Measurements from ENCODE around the gene TULP1. TPM values are rescaled to one million over a fixed set of nuclear protein-coding genes. Genes with fewer than 3 reads are reported as not detected.

Gene TULP1
- total RNA-seq: not detected

GRCh38 chr6:35512740-35513139, at the start of gene TULP1:
TSS of gene TULP1 (minus strand) at chr6:35512896. CDS start at chr6:35512858, 38 bp downstream.
- no peaks in the 10 kb centered on the region for H3K4me1 ChIP-seq
- DNase-seq (ENCODE audit: low spot score in 2 of 2): no peak
- intact Hi-C loops (cut with DNase I; ENCODE audit: low total_unique reads): loop anchor here (5.0 kb wide), 1 partner anchor 1325 kb away; no protein-coding TSS in a partner anchor
- TF ChIP-seq POLR2AphosphoS5 (IDR thresholded peaks at IDR 0.05): no peak
- TF ChIP-seq, protein P1, sequence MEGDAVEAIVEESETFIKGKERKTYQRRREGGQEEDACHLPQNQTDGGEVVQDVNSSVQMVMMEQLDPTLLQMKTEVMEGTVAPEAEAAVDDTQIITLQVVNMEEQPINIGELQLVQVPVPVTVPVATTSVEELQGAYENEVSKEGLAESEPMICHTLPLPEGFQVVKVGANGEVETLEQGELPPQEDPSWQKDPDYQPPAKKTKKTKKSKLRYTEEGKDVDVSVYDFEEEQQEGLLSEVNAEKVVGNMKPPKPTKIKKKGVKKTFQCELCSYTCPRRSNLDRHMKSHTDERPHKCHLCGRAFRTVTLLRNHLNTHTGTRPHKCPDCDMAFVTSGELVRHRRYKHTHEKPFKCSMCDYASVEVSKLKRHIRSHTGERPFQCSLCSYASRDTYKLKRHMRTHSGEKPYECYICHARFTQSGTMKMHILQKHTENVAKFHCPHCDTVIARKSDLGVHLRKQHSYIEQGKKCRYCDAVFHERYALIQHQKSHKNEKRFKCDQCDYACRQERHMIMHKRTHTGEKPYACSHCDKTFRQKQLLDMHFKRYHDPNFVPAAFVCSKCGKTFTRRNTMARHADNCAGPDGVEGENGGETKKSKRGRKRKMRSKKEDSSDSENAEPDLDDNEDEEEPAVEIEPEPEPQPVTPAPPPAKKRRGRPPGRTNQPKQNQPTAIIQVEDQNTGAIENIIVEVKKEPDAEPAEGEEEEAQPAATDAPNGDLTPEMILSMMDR (IDR thresholded peaks at IDR 0.05): no peak
- no peak for TF ChIP-seq POLR2A (IDR thresholded peaks at IDR 0.05)
- no peaks in the 10 kb centered on the region for H3K36me3 ChIP-seq
- peak within 1 kb of the TSS in 2 of 3 donors; percentile 40 to 56 for H3K4me3 ChIP-seq
- H3K27ac ChIP-seq: no peak within 1 kb of the TSS
- H3K9me3 ChIP-seq: no peaks in the 10 kb centered on the region
- H3K27me3 ChIP-seq: peaks cover 6 to 27% of the 10 kb centered on the region in 2 donors

DNA sequence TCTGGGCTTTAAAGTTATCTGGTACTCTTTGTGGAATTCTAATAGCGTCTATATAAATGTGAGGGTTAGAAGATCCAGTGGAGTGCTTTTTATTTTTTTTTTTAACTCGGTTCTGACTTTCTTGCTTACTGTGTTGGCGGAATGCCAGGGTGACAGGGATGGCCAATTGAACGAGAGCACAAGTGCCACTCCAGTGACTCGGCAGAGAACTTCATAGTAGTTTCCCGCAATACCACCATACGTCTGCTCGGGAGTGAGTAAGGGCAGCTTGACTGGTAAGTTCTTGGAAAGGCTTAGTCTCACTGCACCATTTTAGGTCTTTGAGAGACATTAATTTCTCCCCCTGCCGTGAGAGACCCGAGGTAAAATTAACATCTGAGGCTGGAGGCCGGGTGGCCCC, 49.4 kb upstream of the TULP1 start:
- no peak for TF ChIP-seq POLR2AphosphoS5 (IDR thresholded peaks at IDR 0.05)
- TF ChIP-seq POLR2A (IDR thresholded peaks at IDR 0.05): no peak
- TF ChIP-seq, protein P1 (IDR thresholded peaks at IDR 0.05): no peak
- Histone ChIP-seq H3K27ac (no peak overlapping the region), H3K9me3 (no peaks in the 10 kb centered on the region), H3K36me3 (no peaks in the 10 kb centered on the region), H3K4me1 (no peaks in the 10 kb centered on the region), H3K4me3 (no peak overlapping the region), H3K27me3 (no peaks in the 10 kb centered on the region)
- intact Hi-C loops (cut with DNase I; ENCODE audit: low total_unique reads): no loop called here
- DNase-seq (ENCODE audit: low spot score in 2 of 2): no peak

- H3K36me3 ChIP-seq: no peaks in the 10 kb centered on the region
- TF ChIP-seq POLR2AphosphoS5 (IDR thresholded peaks at IDR 0.05) (no peak), POLR2A (IDR thresholded peaks at IDR 0.05) (no peak)
- TF ChIP-seq, protein P1 (IDR thresholded peaks at IDR 0.05): no peak
- no peak overlapping the region for H3K27ac ChIP-seq
- no peaks in the 10 kb centered on the region for H3K9me3 ChIP-seq
- H3K4me1 ChIP-seq: no peaks in the 10 kb centered on the region
- no peak for DNase-seq (ENCODE audit: low spot score in 2 of 2)
- intact Hi-C loops (cut with DNase I; ENCODE audit: low total_unique reads): no loop called here
- H3K4me3 ChIP-seq: no peak overlapping the region
- no peaks in the 10 kb centered on the region for H3K27me3 ChIP-seq
Observed at GRCh38 chr6:35561113-35561512, 48.4 kb upstream of the TULP1 start.

DNA sequence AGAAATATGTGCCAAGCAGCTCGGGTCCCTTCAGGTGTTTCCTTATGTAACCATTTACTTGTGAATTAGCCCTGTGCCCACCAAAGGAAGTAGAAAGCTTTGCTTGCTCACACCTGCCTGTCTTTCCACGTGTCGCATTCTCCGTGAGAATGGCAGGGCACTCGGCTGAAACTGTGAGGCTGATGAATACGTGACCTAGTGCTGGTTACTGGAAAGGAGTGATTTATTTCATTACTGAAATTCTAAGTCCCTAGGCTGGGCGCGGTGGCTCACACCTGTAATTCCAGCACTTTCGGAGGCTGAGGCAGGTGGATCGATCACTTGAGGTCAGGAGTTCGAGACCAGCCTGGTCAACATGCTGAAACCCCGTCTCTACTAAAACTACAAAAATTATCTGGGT, 45.9 kb upstream of the TULP1 start:
- intact Hi-C loops (cut with DNase I; ENCODE audit: low total_unique reads): no loop called here
- no peaks in the 10 kb centered on the region for H3K27me3 ChIP-seq
- H3K27ac ChIP-seq: no peak overlapping the region
- TF ChIP-seq POLR2A (IDR thresholded peaks at IDR 0.05): no peak
- no peak for TF ChIP-seq POLR2AphosphoS5 (IDR thresholded peaks at IDR 0.05)
- TF ChIP-seq, protein P1 (IDR thresholded peaks at IDR 0.05): no peak
- H3K9me3 ChIP-seq: no peaks in the 10 kb centered on the region
- no peaks in the 10 kb centered on the region for H3K4me1 ChIP-seq
- no peak for DNase-seq (ENCODE audit: low spot score in 2 of 2)
- no peaks in the 10 kb centered on the region for H3K36me3 ChIP-seq
- H3K4me3 ChIP-seq: no peak overlapping the region

- Histone ChIP-seq H3K36me3 (no peaks in the 10 kb centered on the region), H3K4me3 (no peak overlapping the region), H3K9me3 (no peaks in the 10 kb centered on the region), H3K27me3 (no peaks in the 10 kb centered on the region), H3K27ac (no peak overlapping the region), H3K4me1 (no peaks in the 10 kb centered on the region)
- TF ChIP-seq POLR2A (IDR thresholded peaks at IDR 0.05): no peak
- TF ChIP-seq, protein P1 (IDR thresholded peaks at IDR 0.05): no peak
- TF ChIP-seq POLR2AphosphoS5 (IDR thresholded peaks at IDR 0.05): no peak
- intact Hi-C loops (cut with DNase I; ENCODE audit: low total_unique reads): no loop called here
- DNase-seq (ENCODE audit: low spot score in 2 of 2): no peak
Observed at GRCh38 chr6:35557239-35557638, 44.5 kb upstream of the TULP1 start.

Data from breast epithelium (tissue), 4 donors.